Prostate gland (tissue), 2 donors: ENCODE data around the gene SLC44A4. TPM values are rescaled to one million over a fixed set of nuclear protein-coding genes. Genes with fewer than 3 reads are reported as not detected.

Experiments used
- DNase-seq: peaks from one replicate; pipeline ENCODE4 v3.0.0-alpha.2; 2019; ENCODE audit warnings: low spot score
- H3K27ac ChIP-seq, 2 donors: fragments of 200-600 bp; sonication (generic); 2 replicates each; pipeline ENCODE4 v1.5.1; 2017 to 2019
- H3K27me3 ChIP-seq: fragments of 200-600 bp; sonication (generic); replicated peaks from 2 replicates; pipeline ENCODE4 v1.5.1; 2019; ENCODE audit not compliant: insufficient read depth
- H3K36me3 ChIP-seq, 2 donors: fragments of 200-600 bp; sonication (generic); 1 replicate in 1 of 2; 2 replicates in 1 of 2; pipeline versions ENCODE4 v1.5.1 to v1.8.1; 2017 to 2019
- H3K4me1 ChIP-seq: fragments of 200-600 bp; sonication (generic); replicated peaks from 2 replicates; pipeline ENCODE4 v1.5.1; 2019
- H3K4me3 ChIP-seq, 2 donors: fragments of 200-600 bp; sonication (generic); 2 replicates each; pipeline ENCODE4 v1.5.1; 2017 to 2019
- H3K9me3 ChIP-seq: fragments of 200-600 bp; sonication (generic); 2 replicates; pipeline ENCODE4 v1.5.1; 2017
- POLR2A ChIP-seq: fragments of 450-650 bp; IDR thresholded peaks from one replicate; pipeline ENCODE4 v1.6.1; 2016; ENCODE audit warnings: antibody characterized with exemption, mild to moderate bottlenecking
- POLR2AphosphoS5 ChIP-seq: sonication (generic); formaldehyde crosslinking; IDR thresholded peaks from one replicate; pipeline ENCODE4 v1.6.1; 2017; ENCODE audit warnings: antibody characterized with exemption
- WGBS: methylation state at CpG from one replicate; pipeline ENCODE4 v1.1.5; 2018; 5-methylcytosine and 5-hydroxymethylcytosine counted together
- intact Hi-C: fragments of 100-400 bp; cut with DNase I; formaldehyde crosslinking; loops from one replicate; pipeline ENCODE4 v1.14.2; 2022
- total RNA-seq, 2 donors: library from RNA; depleted of rRNA; stranded (reverse); fragments of >200 nt; gene quantifications; one replicate each; pipeline ENCODE4 v1.1.0, GENCODE V29; 2016
- TF ChIP-seq, protein P1 (sequence below), 4 experiments: fragments of 200-600 bp in 2 of 4; fragments of 450-650 bp in 2 of 4; sonication (generic) in 2 of 4; IDR thresholded peaks; 1 replicate in 3 of 4; 2 replicates in 1 of 4; pipeline ENCODE4 v1.5.1; 2016 to 2019; ENCODE audit warnings: antibody characterized with exemption in 4 of 4, mild to moderate bottlenecking in 2 of 4, moderate library complexity in 2 of 4

The SLC44A4 gene
- total RNA-seq, 2 donors from 2014 or later: 125 to 332 TPM

DNA sequence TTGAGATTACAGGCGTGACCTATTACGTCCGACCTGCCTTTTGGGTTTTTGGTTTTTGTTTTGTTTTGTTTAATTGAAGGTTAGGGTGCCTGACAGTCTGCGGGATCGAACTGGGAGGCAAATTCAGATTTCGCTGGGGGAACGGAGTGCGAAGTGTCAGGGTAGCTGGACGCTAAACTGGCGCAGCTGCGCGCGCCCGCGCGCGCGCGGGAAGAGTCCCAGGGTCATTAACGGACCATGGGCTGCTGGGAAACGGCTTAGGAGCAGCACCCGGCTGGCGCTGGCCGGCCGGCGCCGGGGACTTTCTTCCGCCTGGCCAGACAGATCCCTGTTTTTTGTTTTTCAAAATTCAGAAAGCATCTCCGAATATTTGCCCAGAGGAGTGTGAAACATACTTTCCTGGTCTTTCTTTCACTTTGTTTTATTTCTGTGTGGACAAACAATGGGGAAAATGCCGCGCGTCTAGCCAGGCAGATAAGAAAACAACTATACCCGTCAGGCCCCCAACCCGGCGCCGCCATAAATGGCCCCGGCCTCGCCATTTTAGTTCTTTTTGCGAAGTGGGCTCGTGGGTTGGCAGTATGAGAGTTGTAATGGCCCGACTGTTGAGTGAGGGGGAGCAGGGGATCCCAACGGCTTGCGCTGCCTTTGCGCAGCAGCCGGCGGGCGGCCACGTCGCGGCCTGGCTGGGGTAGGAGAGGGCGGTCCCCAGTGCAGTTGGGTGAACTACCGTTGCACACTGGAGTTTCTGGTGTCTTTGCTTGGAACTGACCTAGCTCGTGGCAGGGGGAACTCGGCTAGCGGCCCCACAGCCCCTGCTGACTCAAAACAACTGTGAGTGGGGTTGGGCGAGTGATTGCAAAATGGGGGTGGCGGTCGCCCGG, 44.2 kb downstream of the SLC44A4 start:
- intact Hi-C loops: loop anchor here (5.0 kb wide), 1 partner anchor 152 kb away; the partner anchor contains the start of gene LY6G5C
- peaks cover 19% of the 10 kb centered on the region for H3K4me1 ChIP-seq
- no peaks in the 10 kb centered on the region for H3K9me3 ChIP-seq
- H3K27ac ChIP-seq: peak overlapping the region; percentile 97
- WGBS: under 1% methylated on average over 59 of the region's 59 CpGs
- peaks cover 0 to 3% of the 10 kb centered on the region in 2 donors for H3K36me3 ChIP-seq
- peak; percentile 81 for DNase-seq
- no peaks in the 10 kb centered on the region for H3K27me3 ChIP-seq
- H3K4me3 ChIP-seq: peak overlapping the region; percentile 70 to 80
- TF ChIP-seq, protein P1, sequence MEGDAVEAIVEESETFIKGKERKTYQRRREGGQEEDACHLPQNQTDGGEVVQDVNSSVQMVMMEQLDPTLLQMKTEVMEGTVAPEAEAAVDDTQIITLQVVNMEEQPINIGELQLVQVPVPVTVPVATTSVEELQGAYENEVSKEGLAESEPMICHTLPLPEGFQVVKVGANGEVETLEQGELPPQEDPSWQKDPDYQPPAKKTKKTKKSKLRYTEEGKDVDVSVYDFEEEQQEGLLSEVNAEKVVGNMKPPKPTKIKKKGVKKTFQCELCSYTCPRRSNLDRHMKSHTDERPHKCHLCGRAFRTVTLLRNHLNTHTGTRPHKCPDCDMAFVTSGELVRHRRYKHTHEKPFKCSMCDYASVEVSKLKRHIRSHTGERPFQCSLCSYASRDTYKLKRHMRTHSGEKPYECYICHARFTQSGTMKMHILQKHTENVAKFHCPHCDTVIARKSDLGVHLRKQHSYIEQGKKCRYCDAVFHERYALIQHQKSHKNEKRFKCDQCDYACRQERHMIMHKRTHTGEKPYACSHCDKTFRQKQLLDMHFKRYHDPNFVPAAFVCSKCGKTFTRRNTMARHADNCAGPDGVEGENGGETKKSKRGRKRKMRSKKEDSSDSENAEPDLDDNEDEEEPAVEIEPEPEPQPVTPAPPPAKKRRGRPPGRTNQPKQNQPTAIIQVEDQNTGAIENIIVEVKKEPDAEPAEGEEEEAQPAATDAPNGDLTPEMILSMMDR (IDR thresholded peaks at IDR 0.05): no peak
- TF ChIP-seq POLR2AphosphoS5: peak; percentile 83
- TF ChIP-seq POLR2A: peak; percentile 65

DNA sequence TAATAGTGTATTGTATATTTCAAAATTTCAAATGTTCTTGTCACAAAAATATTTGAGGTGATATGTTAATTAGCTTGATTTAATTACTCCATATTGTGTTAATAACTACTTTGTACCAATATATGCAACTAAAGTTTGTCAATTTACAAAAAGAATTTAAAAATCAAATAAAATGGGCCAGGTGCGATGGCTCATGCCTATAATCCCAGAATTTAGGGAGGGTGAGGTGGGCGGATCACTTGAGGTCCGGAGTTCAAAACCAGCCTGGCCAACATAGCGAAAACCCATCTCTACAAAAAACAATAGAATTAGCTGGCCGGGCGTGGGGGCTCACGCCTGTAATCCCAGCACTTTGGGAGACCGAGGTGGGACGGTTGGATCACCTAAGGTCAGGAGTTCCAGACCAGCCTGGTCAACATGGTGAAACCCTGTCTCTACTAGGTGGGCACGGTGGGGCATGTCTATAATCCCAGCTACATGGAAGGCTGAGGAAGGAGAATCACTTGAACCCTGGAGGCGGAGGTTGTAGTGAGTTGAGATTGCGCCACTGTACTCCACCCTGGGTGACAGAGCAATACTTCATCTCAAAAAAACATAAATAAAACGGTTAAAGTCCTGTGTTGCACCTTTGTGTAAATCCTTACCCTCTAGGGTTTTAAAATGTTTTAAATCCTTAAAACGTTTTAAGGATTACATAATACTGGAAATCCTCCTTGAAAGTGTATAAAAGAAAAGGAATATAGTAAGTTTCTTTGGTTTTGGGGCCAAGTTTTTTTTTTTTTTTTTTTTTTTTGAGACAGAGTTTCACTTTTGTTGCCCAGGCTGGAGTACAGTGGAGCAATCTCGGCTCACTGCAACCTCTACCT, 47.2 kb downstream of the SLC44A4 start:
- no peaks in the 10 kb centered on the region for H3K9me3 ChIP-seq
- peak overlapping the region; percentile 97 for H3K27ac ChIP-seq
- peaks cover 10% of the 10 kb centered on the region for H3K4me1 ChIP-seq
- peak overlapping the region; percentile 52 to 74 for H3K4me3 ChIP-seq
- H3K36me3 ChIP-seq: no peaks in the 10 kb centered on the region
- WGBS: 70% methylated on average over 15 of the region's 15 CpGs
- intact Hi-C loops: loop anchor here (5.0 kb wide), 1 partner anchor 149 kb away; the partner anchor contains the start of gene LY6G5C
- TF ChIP-seq, protein P1 (IDR thresholded peaks at IDR 0.05): no peak
- TF ChIP-seq POLR2AphosphoS5 (no peak), POLR2A (no peak)
- H3K27me3 ChIP-seq: no peaks in the 10 kb centered on the region
- no peak for DNase-seq

DNA sequence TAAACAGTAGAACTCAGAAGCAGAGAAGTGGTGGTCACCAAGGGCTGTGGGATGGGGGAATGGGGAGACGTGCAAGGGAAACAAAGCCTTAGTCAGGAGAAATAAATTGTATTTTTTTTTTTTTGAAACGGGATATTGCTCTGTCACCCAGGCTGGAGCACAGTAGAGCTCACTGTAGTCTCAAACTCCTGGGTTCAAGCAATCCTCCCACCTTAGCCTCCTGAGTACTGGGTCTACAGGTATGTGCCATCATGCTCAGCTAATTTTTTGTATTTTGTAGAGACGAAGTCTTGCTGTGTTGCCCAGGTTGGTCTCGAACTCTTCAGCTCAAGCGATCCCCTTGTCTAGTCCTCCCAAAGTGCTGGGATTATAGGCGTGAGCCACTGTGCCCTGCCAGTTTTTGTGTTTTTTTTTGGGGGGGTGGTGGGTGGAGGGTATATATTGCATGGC, 47.9 kb downstream of the SLC44A4 start:
- Histone ChIP-seq H3K27ac (peak overlapping the region; percentile 97), H3K4me3 (peak overlapping the region; percentile 52 to 74), H3K4me1 (peaks cover 6% of the 10 kb centered on the region), H3K36me3 (no peaks in the 10 kb centered on the region), H3K27me3 (no peaks in the 10 kb centered on the region), H3K9me3 (no peaks in the 10 kb centered on the region)
- no peak for DNase-seq
- 32% methylated on average over 6 of the region's 6 CpGs for WGBS
- TF ChIP-seq, protein P1 (IDR thresholded peaks at IDR 0.05): no peak
- intact Hi-C loops: loop anchor here (5.0 kb wide), 1 partner anchor 149 kb away; the partner anchor contains the start of gene LY6G5C

DNA sequence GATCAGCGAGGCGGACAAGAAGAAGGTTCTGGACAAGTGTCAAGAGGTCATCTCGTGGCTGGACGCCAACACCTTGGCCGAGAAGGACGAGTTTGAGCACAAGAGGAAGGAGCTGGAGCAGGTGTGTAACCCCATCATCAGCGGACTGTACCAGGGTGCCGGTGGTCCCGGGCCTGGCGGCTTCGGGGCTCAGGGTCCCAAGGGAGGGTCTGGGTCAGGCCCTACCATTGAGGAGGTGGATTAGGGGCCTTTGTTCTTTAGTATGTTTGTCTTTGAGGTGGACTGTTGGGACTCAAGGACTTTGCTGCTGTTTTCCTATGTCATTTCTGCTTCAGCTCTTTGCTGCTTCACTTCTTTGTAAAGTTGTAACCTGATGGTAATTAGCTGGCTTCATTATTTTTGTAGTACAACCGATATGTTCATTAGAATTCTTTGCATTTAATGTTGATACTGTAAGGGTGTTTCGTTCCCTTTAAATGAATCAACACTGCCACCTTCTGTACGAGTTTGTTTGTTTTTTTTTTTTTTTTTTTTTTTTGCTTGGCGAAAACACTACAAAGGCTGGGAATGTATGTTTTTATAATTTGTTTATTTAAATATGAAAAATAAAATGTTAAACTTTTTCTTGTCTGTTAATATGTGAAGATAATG, 49.0 kb downstream of the SLC44A4 start:
- H3K27me3 ChIP-seq: no peaks in the 10 kb centered on the region
- no peak for DNase-seq

More for the DNA sequence above, 49.0 kb downstream of the SLC44A4 start:
- WGBS: under 1% methylated on average over 15 of the region's 15 CpGs
- Histone ChIP-seq H3K4me3 (peak overlapping the region; percentile 52 to 74), H3K4me1 (peaks cover 13% of the 10 kb centered on the region), H3K9me3 (no peaks in the 10 kb centered on the region), H3K27ac (peak overlapping the region; percentile 97), H3K36me3 (no peaks in the 10 kb centered on the region)
- TF ChIP-seq, protein P1 (IDR thresholded peaks at IDR 0.05): peak in 2 of 4 experiments; percentile 59 to 78
- peak; percentile 9 for TF ChIP-seq POLR2A
- peak; percentile 93 for TF ChIP-seq POLR2AphosphoS5
- intact Hi-C loops: loop anchor here (5.0 kb wide), 1 partner anchor 147 kb away; the partner anchor contains the start of gene LY6G5C
